Activated T-helper 17 cell treated with anti-CD3 and anti-CD28 coated beads, Interleukin-2, amount 50 U/mL, for 72 hours (primary cell): ENCODE measurements around the gene AP3S2. TPM values are rescaled to one million over a fixed set of nuclear protein-coding genes. Genes with fewer than 3 reads are reported as not detected.
A peak's percentile ranks its signal among the peaks of the same experiment; 100 is the strongest.
"Not testable (repeated sequence)": the region's sequence is repeated elsewhere in the genome, so short reads cannot be mapped to it uniquely, and the experiment has no call there.

Source experiments
- ATAC-seq: fragments of 150-1000 bp; cut with Tn5 transposase; replicated peaks from 2 replicates; pipeline ENCODE4 v1.10.0; 2021; ENCODE audit warnings: mild to moderate bottlenecking, moderate library complexity
- H3K27ac Mint-ChIP-seq: one replicate; pipeline ENCODE4 v1.8.0; 2022; ENCODE audit warnings: mixed read lengths
- H3K27me3 Mint-ChIP-seq: one replicate; pipeline ENCODE4 v1.8.0; 2022; ENCODE audit warnings: mixed read lengths
- H3K36me3 Mint-ChIP-seq: one replicate; pipeline ENCODE4 v1.8.0; 2022; ENCODE audit warnings: low read depth, mild to moderate bottlenecking, mixed read lengths
- H3K4me1 Mint-ChIP-seq: one replicate; pipeline ENCODE4 v1.8.0; 2022; ENCODE audit warnings: mixed read lengths
- H3K4me3 Mint-ChIP-seq: one replicate; pipeline ENCODE4 v1.8.0; 2022; ENCODE audit warnings: mild to moderate bottlenecking, mixed read lengths
- H3K9me3 Mint-ChIP-seq: one replicate; pipeline ENCODE4 v1.8.0; 2022; ENCODE audit warnings: mixed read lengths
- total RNA-seq, 2 donors: library from RNA; stranded (reverse); gene quantifications; one replicate each; pipeline ENCODE4 v1.2.3, GENCODE V29; 2022

AP3S2 gene
- 10 to 100 TPM; 14.0 to 16.0 TPM for total RNA-seq

GRCh38 chr15:89893696-89894447, at the start of gene AP3S2:
AP3S2 (minus strand) TSS chr15:89893994; CDS start chr15:89893949, 45 bp downstream.
- Mint-ChIP-seq H3K4me3 (peak within 1 kb of the TSS; percentile 94), H3K27me3 (no peaks in the 10 kb centered on the region), H3K36me3 (peaks cover 16% of the 10 kb centered on the region), H3K9me3 (no peaks in the 10 kb centered on the region), H3K27ac (peak within 1 kb of the TSS; percentile 99), H3K4me1 (peaks cover 24% of the 10 kb centered on the region)
- peak; percentile 86 for ATAC-seq

GRCh38 chr15:89939910-89940309, 46.1 kb upstream of the AP3S2 start:
- Mint-ChIP-seq H3K4me3 (no peak overlapping the region), H3K9me3 (no peaks in the 10 kb centered on the region), H3K4me1 (peaks cover 17% of the 10 kb centered on the region), H3K36me3 (no peaks in the 10 kb centered on the region), H3K27me3 (no peaks in the 10 kb centered on the region), H3K27ac (no peak overlapping the region)
- ATAC-seq = no peak

GRCh38 chr15:89939377-89939776, 45.6 kb upstream of the AP3S2 start:
- H3K9me3 Mint-ChIP-seq, H3K27me3 Mint-ChIP-seq, H3K27ac Mint-ChIP-seq, H3K36me3 Mint-ChIP-seq, ATAC-seq, H3K4me3 Mint-ChIP-seq: not testable (repeated sequence)
- peaks cover 17% of the 10 kb centered on the region for H3K4me1 Mint-ChIP-seq

GRCh38 chr15:89937365-89938350, 43.9 kb upstream of the AP3S2 start:
- no peaks in the 10 kb centered on the region for H3K27me3 Mint-ChIP-seq
- H3K9me3 Mint-ChIP-seq = no peaks in the 10 kb centered on the region
- no peaks in the 10 kb centered on the region for H3K36me3 Mint-ChIP-seq
- ATAC-seq = peak; percentile 19
- H3K27ac Mint-ChIP-seq = no peak overlapping the region
- H3K4me3 Mint-ChIP-seq = no peak overlapping the region
- peaks cover 17% of the 10 kb centered on the region for H3K4me1 Mint-ChIP-seq

GRCh38 chr15:89936786-89937265, 43.0 kb upstream of the AP3S2 start:
- Mint-ChIP-seq H3K27me3 (no peaks in the 10 kb centered on the region), H3K36me3 (no peaks in the 10 kb centered on the region), H3K4me1 (peaks cover 17% of the 10 kb centered on the region)

GRCh38 chr15:89936051-89936785, 42.4 kb upstream of the AP3S2 start:
- Mint-ChIP-seq H3K4me1 (peaks cover 17% of the 10 kb centered on the region), H3K36me3 (no peaks in the 10 kb centered on the region), H3K27me3 (no peaks in the 10 kb centered on the region), H3K9me3 (no peaks in the 10 kb centered on the region), H3K27ac (peak overlapping the region; percentile 0), H3K4me3 (no peak overlapping the region)
- peak; percentile 38 for ATAC-seq

More at GRCh38 chr15:89936786-89937265, 43.0 kb upstream of the AP3S2 start:
- H3K4me3 Mint-ChIP-seq = no peak overlapping the region
- no peak for ATAC-seq
- H3K9me3 Mint-ChIP-seq = no peaks in the 10 kb centered on the region
- peak overlapping the region; percentile 0 for H3K27ac Mint-ChIP-seq

- Mint-ChIP-seq H3K36me3 (no peaks in the 10 kb centered on the region), H3K27ac (no peak overlapping the region), H3K9me3 (no peaks in the 10 kb centered on the region), H3K4me1 (peaks cover 11% of the 10 kb centered on the region), H3K27me3 (no peaks in the 10 kb centered on the region), H3K4me3 (no peak overlapping the region)
- no peak for ATAC-seq
These were observed 39.1 kb upstream of the AP3S2 start for GRCh38 chr15:89932880-89933279.

GRCh38 chr15:89928421-89928820, 34.6 kb upstream of the AP3S2 start:
- no peak for ATAC-seq
- H3K27me3 Mint-ChIP-seq = no peaks in the 10 kb centered on the region
- no peaks in the 10 kb centered on the region for H3K9me3 Mint-ChIP-seq
- no peaks in the 10 kb centered on the region for H3K4me1 Mint-ChIP-seq
- no peak overlapping the region for H3K27ac Mint-ChIP-seq
- no peaks in the 10 kb centered on the region for H3K36me3 Mint-ChIP-seq
- no peak overlapping the region for H3K4me3 Mint-ChIP-seq

- no peak for ATAC-seq
- no peaks in the 10 kb centered on the region for H3K36me3 Mint-ChIP-seq
- no peaks in the 10 kb centered on the region for H3K9me3 Mint-ChIP-seq
- no peaks in the 10 kb centered on the region for H3K4me1 Mint-ChIP-seq
- no peak overlapping the region for H3K27ac Mint-ChIP-seq
- H3K27me3 Mint-ChIP-seq = no peaks in the 10 kb centered on the region
- H3K4me3 Mint-ChIP-seq = no peak overlapping the region
These were observed 32.4 kb upstream of the AP3S2 start for GRCh38 chr15:89926158-89926557.

GRCh38 chr15:89917442-89918101, 23.8 kb upstream of the AP3S2 start:
- no peaks in the 10 kb centered on the region for H3K4me1 Mint-ChIP-seq
- no peaks in the 10 kb centered on the region for H3K36me3 Mint-ChIP-seq
- peaks cover 11% of the 10 kb centered on the region for H3K27me3 Mint-ChIP-seq
- no peaks in the 10 kb centered on the region for H3K9me3 Mint-ChIP-seq
- no peak overlapping the region for H3K27ac Mint-ChIP-seq
- H3K4me3 Mint-ChIP-seq = no peak overlapping the region
- ATAC-seq = no peak

GRCh38 chr15:89916660-89917059, 22.9 kb upstream of the AP3S2 start:
- no peaks in the 10 kb centered on the region for H3K9me3 Mint-ChIP-seq
- no peaks in the 10 kb centered on the region for H3K36me3 Mint-ChIP-seq
- peaks cover 16% of the 10 kb centered on the region for H3K27me3 Mint-ChIP-seq
- no peak overlapping the region for H3K27ac Mint-ChIP-seq
- ATAC-seq = no peak
- no peak overlapping the region for H3K4me3 Mint-ChIP-seq
- no peaks in the 10 kb centered on the region for H3K4me1 Mint-ChIP-seq

GRCh38 chr15:89912674-89913396, 19.0 kb upstream of the AP3S2 start, which contains the start of gene ARPIN:
ARPIN (minus strand) TSS chr15:89912952; CDS start chr15:89912835, 117 bp downstream.
- H3K4me3 Mint-ChIP-seq = no peak within 1 kb of the TSS
- H3K36me3 Mint-ChIP-seq = no peaks in the 10 kb centered on the region
- H3K9me3 Mint-ChIP-seq = no peaks in the 10 kb centered on the region
- H3K4me1 Mint-ChIP-seq = no peaks in the 10 kb centered on the region
- ATAC-seq = no peak
- no peak within 1 kb of the TSS for H3K27ac Mint-ChIP-seq
- peaks cover 25% of the 10 kb centered on the region for H3K27me3 Mint-ChIP-seq

- H3K4me1 Mint-ChIP-seq = no peaks in the 10 kb centered on the region
These were observed 18.4 kb upstream of the AP3S2 start for GRCh38 chr15:89912145-89912673.

More at GRCh38 chr15:89912145-89912673, 18.4 kb upstream of the AP3S2 start:
- Mint-ChIP-seq H3K27me3 (peaks cover 25% of the 10 kb centered on the region), H3K27ac (no peak overlapping the region), H3K9me3 (no peaks in the 10 kb centered on the region), H3K36me3 (no peaks in the 10 kb centered on the region), H3K4me3 (no peak overlapping the region)
- ATAC-seq = no peak
